DMS153 treated with DMSO at 0.1 percent for 48 hours (cell line): Measurements from ENCODE around the gene TMED6.

Experiments
- DNase-seq: peaks from one replicate; lab custom pipeline; 2025; ENCODE audit not compliant: unreplicated experiment; lab: John Stamatoyannopoulos, UW

Gene TMED6

DNA sequence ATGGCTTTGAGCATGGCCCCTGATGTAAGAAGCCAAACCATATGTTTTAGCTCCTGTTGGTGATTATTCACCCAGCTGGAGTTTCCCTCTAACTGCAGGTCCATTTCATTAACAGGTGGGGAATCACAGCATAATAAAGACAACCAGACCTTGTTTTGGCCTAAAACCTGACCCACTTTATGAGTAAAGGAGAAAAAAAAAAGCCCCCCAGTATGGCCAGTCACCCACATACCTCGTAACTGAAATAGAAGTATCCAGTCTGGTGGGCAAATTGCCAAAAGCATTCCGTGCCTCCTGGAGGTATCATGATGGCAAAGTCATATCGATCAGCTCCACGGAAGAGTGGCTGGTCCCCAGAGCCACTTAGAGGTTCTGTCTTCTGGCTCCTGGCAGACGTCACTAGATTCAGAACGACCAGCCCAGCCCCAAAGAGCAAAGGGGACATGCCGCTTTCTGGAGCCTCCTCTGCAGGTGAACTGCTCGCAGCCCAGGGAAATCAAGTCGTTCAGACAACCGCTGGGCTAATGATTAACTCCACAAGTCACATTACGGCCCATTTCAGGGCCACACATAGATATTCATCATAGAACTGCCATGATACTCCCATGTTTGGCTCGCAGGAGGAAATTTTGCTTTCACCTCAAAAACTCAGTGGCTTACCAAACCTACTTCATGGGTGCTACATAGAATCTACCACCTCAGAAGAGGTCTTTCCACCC lies at the start of gene TMED6:
TMED6 (minus strand) TSS at position 478 of the 719 bp plus-strand sequence; CDS start at position 445, 33 bp downstream.
- no peak for DNase-seq

DNA sequence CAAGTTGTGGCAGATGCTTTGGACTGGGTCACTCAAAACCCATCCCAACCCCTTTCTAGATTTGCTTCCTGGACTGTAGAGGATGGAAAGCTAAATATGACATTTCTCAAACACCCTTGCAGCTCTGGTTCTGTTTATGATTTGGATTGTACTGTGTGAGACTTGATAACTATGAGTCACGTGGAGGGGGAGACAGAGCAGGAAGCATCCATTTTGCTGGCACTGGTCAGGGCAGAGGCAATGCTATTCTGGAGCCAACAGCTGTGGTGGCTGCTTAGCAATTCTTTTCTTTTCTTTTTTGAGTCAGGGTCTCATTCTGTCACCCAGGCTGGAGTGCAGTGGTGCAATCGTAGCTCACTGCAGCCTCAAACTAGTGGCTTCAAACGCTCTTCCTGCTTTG lies 47.8 kb upstream of the TMED6 start:
- no peak for DNase-seq

DNA sequence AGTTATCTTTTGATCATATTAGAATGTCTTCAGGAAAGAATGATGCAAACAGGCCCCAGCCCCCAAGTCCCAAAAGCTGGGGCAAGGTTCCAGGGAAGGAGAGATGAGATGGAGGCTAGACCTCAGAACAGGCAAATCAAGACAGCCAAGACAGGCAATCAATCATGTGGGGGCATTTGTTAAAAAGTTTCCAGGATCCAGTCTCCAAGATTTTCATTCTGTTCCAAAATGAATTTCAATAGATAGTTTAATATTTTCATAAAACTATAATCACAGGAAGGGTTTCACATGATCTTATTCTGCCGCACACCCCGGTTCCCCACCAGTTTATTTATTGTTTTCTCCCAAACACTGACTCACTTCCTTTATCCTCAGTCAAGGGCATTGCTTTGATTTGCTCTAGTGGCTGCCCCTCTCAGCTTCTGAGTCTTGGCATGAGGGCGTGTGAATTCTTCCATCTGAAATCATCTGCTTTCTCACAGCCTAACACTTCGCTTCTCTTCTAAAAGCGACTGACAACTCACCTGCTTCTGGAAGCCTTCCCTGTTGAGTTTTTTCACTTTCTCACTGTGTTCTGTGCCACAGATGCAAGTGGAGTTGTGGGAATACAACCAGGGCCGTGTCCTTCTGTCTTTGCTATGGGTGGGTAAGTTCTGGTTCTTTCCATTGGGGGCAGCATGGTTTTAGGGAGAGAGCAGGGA lies 46.4 kb upstream of the TMED6 start:
- DNase-seq, result peak; percentile 16

DNA sequence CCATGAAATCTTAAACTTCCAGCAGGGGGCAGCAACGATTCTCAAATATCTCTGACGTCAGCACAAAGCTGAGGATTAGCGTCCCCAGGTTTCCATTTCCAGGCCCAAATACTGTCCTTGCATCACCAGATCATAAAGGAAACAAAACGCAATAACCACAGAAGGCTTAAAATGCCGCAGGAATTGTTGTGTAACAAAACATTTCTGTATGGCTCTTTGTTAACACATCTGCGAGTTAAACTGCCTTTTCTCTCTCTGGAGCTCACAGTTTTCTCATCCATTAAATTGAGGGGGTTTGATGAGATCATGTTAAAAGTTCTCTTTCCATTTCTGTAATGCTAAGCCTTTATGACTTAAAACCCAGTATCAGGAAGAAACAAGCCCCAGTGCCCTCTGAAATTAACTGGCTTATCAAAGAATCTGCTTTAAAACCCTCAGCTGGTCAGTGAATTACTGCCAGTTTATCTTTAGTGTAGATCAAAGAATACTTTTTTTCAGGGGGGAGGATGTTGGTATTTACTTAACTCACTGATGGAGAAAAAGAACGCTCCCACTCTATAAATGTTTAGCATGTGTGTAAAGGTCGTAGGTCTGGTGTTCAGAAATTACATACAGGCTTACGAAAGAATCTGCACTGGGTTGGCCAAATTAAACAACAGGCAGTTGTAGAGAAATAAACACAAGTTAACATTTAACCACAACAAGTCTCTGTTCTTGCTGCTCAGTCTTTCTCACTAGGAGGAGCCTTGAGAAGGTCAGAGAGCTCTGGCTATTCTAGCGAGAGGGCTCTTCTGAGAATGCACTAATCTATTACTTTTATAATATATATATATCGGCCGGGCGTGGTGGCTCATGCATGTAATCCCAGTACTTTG lies 44.8 kb upstream of the TMED6 start:
- DNase-seq, result peak; percentile 66

DNA sequence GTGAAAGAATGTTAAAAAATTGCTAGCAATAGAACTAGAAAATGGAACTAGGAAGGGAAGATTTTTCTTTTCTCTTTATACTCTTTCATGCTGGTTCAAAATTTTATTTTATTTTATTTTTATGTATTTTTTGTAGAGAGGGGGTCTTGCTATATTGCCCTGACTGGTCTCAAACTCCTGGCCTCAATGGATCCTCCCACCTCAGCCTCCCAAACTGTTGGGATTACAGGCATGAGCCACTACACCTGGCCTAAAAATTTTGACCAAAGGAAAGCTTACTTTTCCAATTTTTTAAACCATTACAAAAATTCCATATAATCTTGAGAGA lies 44.2 kb upstream of the TMED6 start:
- no peak for DNase-seq

DNA sequence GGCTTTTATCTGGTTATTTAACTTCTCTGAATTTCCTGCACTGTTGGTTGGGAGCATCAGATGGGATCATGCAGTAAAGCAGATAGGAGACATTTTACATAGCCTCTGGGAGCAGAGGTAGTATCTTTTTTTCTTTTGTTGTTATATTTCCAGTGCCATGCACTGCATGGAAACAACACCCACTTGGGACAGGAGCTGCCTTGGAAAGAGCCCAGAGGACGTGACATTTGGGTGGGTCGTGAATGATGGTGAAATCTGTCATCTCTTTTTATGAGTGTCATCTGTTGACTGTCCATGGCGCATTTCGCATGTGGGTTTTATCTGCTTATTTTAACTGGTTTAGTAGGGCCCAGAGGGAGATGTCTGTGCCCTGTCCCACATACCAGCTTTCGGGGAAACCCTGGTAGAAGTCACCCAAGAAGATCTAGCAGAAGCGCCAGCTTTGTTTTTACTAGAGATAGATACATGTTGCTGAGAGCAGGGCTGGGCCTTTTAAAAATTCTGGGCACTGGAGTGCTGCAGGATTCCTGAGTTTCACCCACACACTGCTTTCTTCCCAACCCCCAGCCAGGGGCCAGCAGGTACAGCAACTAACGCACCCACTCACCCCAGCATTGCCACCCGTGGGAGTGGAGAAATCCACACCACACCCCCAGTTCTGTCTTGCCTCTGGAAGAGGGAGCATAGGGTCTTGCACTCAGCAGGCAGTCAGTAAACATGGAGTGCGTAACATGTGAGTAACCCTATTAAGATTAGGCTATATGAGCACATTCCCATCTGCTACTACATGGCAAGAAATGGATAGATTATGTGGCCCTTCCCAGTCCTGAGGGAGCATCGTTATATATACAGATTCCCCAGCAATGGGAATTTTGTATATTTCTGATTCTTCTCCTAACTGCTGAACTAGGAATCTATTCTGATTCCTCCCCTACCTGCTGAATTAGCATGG lies 42.6 kb upstream of the TMED6 start:
- DNase-seq, result no peak

DNA sequence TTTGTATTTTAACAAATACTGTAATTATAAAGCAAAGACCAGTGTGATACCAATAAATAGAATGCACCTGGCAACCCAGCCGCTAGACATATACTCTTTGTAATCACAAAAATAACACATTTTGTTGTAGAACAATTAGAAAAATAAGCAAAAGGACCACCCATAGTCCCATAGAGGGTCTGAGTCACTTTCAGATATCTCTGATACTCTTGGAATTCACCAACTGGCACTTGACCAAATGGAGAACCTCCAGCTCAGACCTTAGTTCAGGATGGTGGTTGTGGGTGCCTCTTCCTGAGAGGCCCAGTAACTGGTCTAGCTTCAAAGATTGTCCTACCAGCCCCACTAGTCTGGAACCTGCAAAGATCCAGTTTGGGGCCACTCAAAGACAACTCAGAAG lies 35.0 kb upstream of the TMED6 start:
- no peak for DNase-seq

DNA sequence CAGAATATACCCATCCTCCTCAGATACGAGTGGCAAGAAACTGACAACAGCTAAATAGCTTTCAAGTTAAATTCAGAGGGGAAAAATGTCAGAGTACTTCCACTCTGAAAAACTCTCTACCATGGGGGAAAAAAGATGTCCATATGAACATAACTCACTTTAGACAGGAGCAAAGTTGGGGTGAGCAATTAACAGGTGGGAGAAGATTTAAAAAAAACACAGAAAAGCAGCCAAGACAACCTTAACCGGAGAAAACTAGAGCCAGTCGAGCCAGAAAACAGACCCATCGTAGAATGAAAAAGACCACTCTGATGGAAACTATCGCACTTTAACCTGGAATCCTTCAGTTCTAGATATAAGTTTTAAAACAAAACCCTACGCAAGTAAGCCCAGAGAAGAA lies 33.4 kb upstream of the TMED6 start:
- DNase-seq, result no peak

DNA sequence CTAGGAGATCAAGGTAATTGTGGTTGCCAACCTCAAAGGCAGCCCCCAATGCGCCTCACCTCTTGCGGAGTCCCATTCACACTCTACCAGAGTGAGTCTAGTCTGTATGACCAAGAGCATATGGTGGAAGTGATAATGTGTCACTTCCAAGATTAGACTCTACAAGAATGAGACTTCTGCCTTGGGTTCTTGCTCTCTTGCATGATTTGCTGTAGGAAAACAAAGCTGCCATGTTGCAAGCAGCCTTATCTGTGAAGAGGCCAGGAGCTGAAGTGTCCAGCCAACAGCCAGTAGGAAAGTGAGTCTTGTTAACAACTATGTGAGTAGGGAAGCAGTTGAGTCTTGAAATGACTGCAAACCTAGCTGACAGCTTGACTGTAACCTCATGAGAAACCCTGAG lies 30.8 kb upstream of the TMED6 start:
- DNase-seq, result no peak

DNA sequence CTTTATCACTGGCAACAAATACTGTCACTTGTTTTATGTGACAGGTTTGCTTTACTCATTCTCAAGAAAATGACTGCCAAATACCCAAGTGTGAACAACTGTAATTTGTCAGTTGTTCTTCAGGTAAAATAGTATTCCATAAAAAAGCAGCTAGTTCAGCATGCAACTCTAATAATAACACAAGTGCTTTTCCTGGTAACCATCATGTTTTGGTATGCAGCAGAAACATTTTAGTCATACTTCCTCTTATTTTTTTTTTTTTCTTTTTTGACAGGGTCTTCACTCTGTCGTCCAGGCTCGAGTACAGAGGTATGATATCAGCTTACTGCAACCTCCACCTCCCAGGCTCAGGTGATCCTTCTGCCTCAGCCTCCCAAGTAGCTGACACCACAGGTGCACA lies 29.6 kb upstream of the TMED6 start:
- DNase-seq, result no peak

DNA sequence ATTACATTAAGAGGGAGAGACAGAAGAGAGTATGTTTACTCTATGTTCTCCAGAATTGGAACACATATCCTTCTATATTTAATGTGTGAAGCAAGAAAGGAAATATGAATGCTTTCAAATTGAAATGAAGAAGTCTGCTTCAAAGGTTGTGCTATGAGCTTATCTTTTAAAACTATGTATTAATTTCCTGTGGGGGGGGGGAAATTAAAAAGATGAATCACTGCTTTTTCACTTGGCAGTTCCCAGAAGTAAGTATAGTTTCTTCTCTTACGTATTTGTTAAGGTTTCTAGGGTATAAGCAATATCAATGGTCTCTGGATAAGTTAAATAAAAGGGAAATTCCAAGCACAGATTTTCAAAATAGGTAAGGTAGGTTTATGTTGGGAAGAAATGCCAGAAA lies 27.2 kb upstream of the TMED6 start:
- no peak for DNase-seq

DNA sequence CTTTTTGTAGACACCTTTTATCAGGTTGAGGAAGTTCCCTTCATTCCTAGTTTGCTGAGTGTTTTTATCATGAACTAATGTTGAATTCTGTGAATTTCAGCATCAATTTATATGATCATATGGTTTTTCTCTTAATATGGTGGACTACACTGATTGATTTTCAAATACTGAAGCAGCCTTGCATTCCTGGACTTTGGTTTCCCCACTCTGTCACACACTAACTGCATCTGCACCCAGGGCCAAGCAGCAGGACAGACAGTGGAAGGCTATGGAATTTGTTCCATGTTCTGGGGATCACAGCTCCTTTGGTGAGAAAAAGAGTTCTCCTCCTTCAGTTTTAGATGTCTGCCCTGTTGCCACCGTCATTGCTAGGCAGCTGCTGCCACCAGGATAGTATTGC lies 26.4 kb upstream of the TMED6 start:
- no peak for DNase-seq

DNA sequence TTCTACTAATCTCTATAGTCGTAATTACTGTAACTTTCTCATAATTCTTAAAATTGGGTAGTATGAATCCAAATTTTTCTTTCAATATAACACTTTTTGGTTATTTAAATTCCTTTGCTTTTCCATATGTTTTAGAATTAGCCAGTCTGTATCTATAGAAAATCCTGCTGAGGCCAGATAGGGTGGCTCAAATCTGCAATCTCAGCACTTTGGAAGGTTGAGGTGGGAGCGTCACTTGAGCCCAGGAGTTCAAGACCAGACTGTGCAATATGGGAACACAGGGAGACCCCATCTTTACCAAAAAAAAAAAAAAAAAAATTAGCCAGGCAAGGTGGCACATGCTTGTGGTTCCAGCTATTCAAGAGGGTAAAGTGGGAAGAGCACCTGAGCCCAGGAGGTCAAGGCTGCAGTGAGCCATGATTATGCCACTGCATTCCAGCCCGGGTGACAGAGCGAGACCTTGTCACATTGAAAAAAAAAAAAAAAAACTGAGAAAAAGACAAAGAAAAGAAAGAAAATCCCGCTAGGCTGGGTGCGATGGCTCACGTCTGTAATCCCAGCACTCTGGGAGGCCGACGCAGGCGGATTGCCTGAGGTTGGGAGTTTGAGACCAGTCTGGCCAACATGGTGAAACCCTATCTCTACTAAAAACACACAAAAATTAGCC lies 24.9 kb upstream of the TMED6 start:
- DNase-seq, result no peak

DNA sequence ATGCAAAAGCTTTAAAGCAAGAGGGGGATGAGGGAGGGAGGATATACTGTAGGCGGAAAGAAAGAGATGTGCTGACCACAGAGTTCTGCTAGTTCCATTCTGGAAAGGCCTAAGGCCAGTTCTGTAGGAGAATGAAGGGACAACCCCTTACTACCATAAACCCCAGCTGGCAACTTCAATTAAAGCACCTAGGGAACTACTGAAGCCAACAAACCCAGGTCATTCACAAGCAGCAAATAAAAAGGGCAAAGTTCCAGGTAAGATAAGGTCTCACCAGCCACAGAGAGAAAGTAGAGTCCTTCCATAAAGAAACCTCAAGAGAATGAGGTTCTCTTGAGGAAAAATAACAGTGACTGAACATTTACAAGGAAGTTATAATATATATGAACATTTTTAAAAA lies 21.4 kb upstream of the TMED6 start:
- DNase-seq, result no peak

DNA sequence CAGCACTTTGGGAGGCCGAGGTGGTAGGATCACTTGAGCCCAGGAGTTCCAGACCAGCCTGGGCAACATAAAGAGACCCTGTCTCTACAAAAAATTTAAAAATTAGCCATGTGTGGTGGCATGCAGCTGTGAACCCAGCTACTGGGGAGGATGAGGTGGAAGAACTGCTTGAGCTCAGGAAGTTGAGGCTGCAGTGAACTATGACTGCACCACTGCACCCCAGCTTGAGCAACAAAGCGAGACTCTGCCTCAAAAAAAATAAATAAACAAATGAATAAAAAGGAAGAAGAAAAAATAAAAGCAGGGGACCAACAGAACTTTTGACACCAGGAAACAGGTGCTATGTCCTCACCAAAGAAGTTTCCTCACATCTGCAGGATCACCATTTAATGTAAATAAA lies 20.0 kb upstream of the TMED6 start:
- DNase-seq, result no peak

DNA sequence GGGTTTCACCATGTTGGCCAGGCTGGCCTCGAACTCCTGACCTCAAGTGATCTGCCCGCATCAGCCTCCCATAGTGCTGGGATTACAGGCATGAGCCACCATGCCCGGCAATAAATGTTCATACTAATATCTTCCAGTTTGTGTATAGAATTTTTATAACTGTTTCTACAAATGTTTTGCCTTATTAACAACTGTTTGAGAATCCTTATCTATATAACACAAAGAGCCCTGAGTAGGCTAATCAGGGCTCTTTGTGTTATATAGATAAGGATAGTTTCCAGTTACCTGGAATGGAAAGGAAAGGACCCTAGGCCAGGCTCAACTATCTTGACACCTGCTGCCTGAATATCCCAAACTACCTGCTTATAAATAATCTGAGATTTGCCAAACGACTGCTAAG lies 17.3 kb upstream of the TMED6 start:
- no peak for DNase-seq

DNA sequence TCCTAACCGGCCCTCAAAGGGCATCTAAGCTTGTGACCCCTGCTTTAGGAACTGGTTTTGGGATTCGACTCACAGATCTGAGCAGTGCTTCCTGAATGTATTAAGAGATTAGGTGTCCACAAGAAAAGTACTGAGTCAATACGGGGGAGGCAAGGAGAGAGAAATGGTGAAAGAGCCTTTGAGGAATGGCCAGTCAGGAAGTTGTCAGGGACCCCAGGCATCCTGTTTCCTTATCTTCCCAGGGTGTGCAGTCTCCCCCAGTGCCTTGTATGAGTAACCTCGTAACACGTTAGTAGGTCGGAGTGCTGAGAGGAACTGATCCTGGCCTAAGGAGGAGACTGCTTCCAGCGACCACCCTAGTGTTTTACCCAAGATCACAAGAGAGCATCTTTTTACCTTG lies 16.4 kb upstream of the TMED6 start:
- no peak for DNase-seq

DNA sequence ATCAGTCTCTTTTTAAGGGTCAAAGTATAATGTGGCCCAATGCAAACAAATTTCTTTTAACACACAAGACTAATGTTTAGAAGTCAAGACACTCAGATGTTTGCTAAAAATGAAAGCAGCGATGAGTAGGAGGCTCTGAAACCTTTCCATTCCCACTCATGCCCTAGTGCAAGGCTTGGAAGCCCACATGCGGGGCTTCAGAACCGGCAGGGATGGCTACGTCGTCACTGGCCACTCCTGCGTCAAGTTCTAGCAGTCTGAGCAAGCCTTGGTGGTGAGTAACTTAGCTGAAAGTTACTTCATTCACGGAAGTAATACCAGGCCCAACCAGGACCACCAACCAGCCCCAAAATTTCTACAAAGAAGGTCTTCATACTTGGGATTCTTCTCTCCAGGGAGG lies 14.8 kb upstream of the TMED6 start:
- no peak for DNase-seq

DNA sequence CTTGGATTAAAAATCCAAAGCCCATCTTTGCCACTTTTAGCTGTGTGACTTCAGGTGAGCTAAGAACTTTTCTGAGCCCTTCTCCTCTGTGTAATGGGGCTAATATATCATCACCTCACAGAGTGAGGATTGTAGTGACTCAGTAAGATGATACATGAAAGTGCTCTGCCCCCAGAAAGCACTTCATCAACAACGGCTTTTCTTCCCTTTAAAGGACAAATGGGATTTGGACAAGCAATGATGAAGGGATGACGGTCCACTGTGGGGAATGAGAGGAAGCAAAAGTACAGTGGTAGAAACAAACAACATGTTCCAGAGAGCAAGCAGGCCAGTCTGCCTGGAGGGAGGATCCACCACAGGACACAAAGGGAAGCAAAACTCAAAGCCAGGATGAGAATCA lies 14.3 kb upstream of the TMED6 start:
- no peak for DNase-seq

DNA sequence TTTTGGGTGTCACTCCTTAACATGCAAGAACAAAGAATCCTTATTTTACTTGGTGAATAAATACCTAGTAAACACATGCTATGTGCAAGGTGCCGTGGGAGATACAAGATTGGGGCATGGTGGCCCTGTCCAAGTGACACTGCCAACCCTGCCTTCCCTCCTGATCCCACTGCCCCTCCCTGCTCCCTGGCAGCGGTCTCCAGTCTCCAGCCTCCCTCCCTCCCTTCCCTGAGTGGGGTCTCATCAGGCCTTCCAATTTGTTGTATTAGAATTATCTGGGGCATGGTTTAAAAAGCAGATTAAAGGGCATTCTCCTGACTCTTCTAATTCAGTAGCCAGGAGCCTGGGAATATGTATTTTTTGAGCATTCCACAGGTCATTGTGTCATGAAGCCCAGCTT lies 12.5 kb upstream of the TMED6 start:
- no peak for DNase-seq
